ENCODE results near the gene MED28. TPM values are rescaled to one million over a fixed set of nuclear protein-coding genes. Genes with fewer than 3 reads are reported as not detected.

The MED28 gene
- polyA plus RNA-seq, 1 of the 3 experiments (the other 2 are of a cell fraction), result 7.5 TPM

DNA sequence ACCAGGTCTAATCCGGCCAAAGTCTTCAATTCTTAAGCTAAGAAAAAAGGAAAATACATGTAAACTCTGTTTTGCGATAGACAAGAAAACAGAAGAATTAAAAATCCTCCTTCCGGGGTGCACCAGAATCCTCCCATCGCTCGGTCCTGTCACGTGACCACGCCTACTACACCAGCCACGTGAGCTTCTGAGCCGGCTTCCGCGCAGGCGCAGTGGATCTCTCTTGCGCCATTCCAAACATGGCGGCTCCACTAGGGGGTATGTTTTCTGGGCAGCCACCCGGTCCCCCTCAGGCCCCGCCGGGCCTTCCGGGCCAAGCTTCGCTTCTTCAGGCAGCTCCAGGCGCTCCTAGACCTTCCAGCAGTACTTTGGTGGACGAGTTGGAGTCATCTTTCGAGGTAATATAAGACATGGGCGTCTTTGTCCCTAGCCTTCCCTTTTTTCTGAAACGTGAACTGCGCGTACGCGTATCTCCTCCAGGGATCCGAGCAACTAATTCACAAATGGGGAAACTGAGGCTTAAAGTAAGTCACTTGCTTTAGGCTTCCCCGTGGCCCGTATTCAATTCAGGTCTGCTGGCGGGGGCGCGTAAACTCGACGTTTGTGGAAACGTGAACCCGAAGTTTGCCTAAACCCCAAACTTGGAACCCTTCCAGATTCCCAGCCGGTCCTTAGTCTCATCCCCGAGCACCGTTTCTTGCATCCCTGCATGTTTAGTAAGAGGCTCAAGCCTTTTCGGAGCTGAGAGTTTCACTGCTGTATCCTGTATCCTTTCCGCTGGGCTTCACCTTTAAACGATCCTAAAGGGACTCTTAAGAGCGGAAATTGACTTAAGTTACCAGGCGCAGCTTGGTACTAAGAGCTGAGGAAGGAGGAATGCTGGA, at the start of gene MED28 (continued):
- TF ChIP-seq, protein P1, sequence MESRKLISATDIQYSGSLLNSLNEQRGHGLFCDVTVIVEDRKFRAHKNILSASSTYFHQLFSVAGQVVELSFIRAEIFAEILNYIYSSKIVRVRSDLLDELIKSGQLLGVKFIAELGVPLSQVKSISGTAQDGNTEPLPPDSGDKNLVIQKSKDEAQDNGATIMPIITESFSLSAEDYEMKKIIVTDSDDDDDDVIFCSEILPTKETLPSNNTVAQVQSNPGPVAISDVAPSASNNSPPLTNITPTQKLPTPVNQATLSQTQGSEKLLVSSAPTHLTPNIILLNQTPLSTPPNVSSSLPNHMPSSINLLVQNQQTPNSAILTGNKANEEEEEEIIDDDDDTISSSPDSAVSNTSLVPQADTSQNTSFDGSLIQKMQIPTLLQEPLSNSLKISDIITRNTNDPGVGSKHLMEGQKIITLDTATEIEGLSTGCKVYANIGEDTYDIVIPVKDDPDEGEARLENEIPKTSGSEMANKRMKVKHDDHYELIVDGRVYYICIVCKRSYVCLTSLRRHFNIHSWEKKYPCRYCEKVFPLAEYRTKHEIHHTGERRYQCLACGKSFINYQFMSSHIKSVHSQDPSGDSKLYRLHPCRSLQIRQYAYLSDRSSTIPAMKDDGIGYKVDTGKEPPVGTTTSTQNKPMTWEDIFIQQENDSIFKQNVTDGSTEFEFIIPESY (IDR thresholded peaks at IDR 0.05; ENCODE audit: borderline replicate concordance, low read depth), result no peak
- TF ChIP-seq, protein P2, sequence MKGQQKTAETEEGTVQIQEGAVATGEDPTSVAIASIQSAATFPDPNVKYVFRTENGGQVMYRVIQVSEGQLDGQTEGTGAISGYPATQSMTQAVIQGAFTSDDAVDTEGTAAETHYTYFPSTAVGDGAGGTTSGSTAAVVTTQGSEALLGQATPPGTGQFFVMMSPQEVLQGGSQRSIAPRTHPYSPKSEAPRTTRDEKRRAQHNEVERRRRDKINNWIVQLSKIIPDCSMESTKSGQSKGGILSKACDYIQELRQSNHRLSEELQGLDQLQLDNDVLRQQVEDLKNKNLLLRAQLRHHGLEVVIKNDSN (IDR thresholded peaks at IDR 0.05; ENCODE audit: borderline replicate concordance, low read depth), result peak; percentile 98
- TF ChIP-seq GABPA (IDR thresholded peaks at IDR 0.05; ENCODE audit: low read depth) (0 out of 2 replicates have a peak, but pooled peaks have one; percentile 8), EZH2phosphoT487 (IDR thresholded peaks at IDR 0.05; ENCODE audit: borderline replicate concordance, low read depth) (no peak), TEAD4 (IDR thresholded peaks at IDR 0.05; ENCODE audit: borderline replicate concordance, insufficient read depth) (no peak), MXI1 (IDR thresholded peaks at IDR 0.05; ENCODE audit: low read depth, low read length) (peak; percentile 91), RAD21 (IDR thresholded peaks at IDR 0.05; ENCODE audit: low read length) (no peak), ELF1 (IDR thresholded peaks at IDR 0.05) (peak; percentile 84), RCOR1 (IDR thresholded peaks at IDR 0.05; ENCODE audit: low read length) (no peak), YY1 (IDR thresholded peaks at IDR 0.05; ENCODE audit: low read depth) (peak; percentile 98), TAF1 (IDR thresholded peaks at IDR 0.05; ENCODE audit: borderline replicate concordance, low read depth, low read length) (peak; percentile 95), TCF12 (IDR thresholded peaks at IDR 0.05) (0 out of 2 replicates have a peak, but pooled peaks have one; percentile 8), JUND (IDR thresholded peaks at IDR 0.05) (no peak), RXRA (IDR thresholded peaks at IDR 0.05; ENCODE audit: borderline replicate concordance, low read depth) (no peak)

DNA sequence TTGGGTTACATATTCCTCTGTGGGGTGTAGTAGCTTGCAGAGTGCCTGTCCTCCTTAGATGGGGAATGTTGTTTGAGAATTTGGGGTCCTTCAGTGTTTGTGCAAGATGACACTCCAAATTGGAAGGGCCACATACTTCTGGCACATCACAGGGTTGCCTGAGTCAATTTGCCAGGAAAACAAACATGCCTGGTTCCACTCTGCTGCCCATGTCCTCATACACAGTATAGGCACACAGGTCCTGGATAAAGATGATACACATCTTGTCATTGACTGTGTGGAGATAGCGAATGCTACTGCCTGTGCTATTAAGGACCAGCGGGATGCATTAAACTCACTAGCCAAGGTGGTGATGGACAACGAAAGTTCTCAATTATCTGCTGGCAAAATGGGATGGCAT, 48.6 kb upstream of the MED28 start:
- peaks cover 0 to 17% of the 10 kb centered on the region in 2 experiments; a peak in 1 of 4 replicates for H3K4me1 ChIP-seq (ENCODE audit: control insufficient read depth in 1 of 2, insufficient read depth in 2 of 2, low read depth in 1 of 2, low read length in 1 of 2)
- no peak overlapping the region for H2AFZ ChIP-seq (ENCODE audit: low read depth)
- H3K9me2 ChIP-seq, result no peaks in the 10 kb centered on the region
- POLR2A ChIA-PET, result no interaction called here
- no peak overlapping the region for H3K27ac ChIP-seq (ENCODE audit: low read depth in 2 of 2, low read length in 1 of 2)
- H4K20me1 ChIP-seq (ENCODE audit: insufficient read depth), result no peaks in the 10 kb centered on the region
- no peaks in the 10 kb centered on the region; the same call in 1 of the 2 replicates for H3K27me3 ChIP-seq (ENCODE audit: insufficient read depth)
- DNase-seq, result no peak
- H3K79me2 ChIP-seq (ENCODE audit: insufficient read depth), result no peaks in the 10 kb centered on the region
- no peaks in the 10 kb centered on the region for H3K9me3 ChIP-seq
- 77% methylated on average over 3 of the region's 3 CpGs for WGBS (ENCODE audit: low lambda C conversion rate)
- no peaks in the 10 kb centered on the region for H3K36me3 ChIP-seq (replicated peaks in 1 of 2; ENCODE audit: control insufficient read depth in 1 of 2, insufficient read depth in 2 of 2, low read length in 1 of 2)
- CTCF ChIA-PET, result interaction anchor here (1.4 to 1.7 kb wide), 2 partner anchors 10 to 70 kb away, joined by 3 to 4 read pairs; no protein-coding TSS in a partner anchor
- H3F3A ChIP-seq (replicated peaks; ENCODE audit: insufficient read depth), result no peaks in the 10 kb centered on the region
- no peak overlapping the region for H3K4me2 ChIP-seq
- no peak overlapping the region for H3K9ac ChIP-seq
- no peak overlapping the region for H3K4me3 ChIP-seq (ENCODE audit: low read depth in 2 of 2, low read length in 1 of 2)
- TF ChIP-seq YY1 (IDR thresholded peaks at IDR 0.05; ENCODE audit: low read depth), result no peak
- no peak for TF ChIP-seq ELF1 (IDR thresholded peaks at IDR 0.05)
- TF ChIP-seq, protein P3, sequence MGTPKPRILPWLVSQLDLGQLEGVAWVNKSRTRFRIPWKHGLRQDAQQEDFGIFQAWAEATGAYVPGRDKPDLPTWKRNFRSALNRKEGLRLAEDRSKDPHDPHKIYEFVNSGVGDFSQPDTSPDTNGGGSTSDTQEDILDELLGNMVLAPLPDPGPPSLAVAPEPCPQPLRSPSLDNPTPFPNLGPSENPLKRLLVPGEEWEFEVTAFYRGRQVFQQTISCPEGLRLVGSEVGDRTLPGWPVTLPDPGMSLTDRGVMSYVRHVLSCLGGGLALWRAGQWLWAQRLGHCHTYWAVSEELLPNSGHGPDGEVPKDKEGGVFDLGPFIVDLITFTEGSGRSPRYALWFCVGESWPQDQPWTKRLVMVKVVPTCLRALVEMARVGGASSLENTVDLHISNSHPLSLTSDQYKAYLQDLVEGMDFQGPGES (IDR thresholded peaks at IDR 0.05; ENCODE audit: low read depth, low read length), result no peak
- no peak for TF ChIP-seq MXI1 (IDR thresholded peaks at IDR 0.05; ENCODE audit: low read depth, low read length)
- TF ChIP-seq, protein P4, sequence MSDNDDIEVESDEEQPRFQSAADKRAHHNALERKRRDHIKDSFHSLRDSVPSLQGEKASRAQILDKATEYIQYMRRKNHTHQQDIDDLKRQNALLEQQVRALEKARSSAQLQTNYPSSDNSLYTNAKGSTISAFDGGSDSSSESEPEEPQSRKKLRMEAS (IDR thresholded peaks at IDR 0.05; ENCODE audit: low read depth), result no peak
- no peak for TF ChIP-seq RXRA (IDR thresholded peaks at IDR 0.05; ENCODE audit: borderline replicate concordance, low read depth)
- TF ChIP-seq, protein P5, sequence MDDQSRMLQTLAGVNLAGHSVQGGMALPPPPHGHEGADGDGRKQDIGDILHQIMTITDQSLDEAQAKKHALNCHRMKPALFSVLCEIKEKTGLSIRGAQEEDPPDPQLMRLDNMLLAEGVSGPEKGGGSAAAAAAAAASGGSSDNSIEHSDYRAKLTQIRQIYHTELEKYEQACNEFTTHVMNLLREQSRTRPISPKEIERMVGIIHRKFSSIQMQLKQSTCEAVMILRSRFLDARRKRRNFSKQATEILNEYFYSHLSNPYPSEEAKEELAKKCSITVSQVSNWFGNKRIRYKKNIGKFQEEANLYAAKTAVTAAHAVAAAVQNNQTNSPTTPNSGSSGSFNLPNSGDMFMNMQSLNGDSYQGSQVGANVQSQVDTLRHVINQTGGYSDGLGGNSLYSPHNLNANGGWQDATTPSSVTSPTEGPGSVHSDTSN (IDR thresholded peaks at IDR 0.05), result no peak
- TF ChIP-seq NRF1 (IDR thresholded peaks at IDR 0.05; ENCODE audit: low read depth, low read length), result no peak
- no peak for TF ChIP-seq TCF12 (IDR thresholded peaks at IDR 0.05)
- TF ChIP-seq, protein P6, sequence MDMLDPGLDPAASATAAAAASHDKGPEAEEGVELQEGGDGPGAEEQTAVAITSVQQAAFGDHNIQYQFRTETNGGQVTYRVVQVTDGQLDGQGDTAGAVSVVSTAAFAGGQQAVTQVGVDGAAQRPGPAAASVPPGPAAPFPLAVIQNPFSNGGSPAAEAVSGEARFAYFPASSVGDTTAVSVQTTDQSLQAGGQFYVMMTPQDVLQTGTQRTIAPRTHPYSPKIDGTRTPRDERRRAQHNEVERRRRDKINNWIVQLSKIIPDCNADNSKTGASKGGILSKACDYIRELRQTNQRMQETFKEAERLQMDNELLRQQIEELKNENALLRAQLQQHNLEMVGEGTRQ (IDR thresholded peaks at IDR 0.05; ENCODE audit: borderline replicate concordance, low read depth, low read length), result no peak
- no peak for TF ChIP-seq FOSL2 (IDR thresholded peaks at IDR 0.05; ENCODE audit: borderline replicate concordance, low read depth)
- TF ChIP-seq GABPA (IDR thresholded peaks at IDR 0.05; ENCODE audit: low read depth), result no peak

All from SK-N-SH (cell line).